Posterior vena cava (tissue), 2 donors: ENCODE results near the gene C11orf86. TPM values are rescaled to one million over a fixed set of nuclear protein-coding genes. Genes with fewer than 3 reads are reported as not detected.

ENCODE experiments used
- DNase-seq: peaks from one replicate; pipeline ENCODE4 v3.0.0-alpha.2; 2020; ENCODE audit warnings: low spot score
- intact Hi-C, 2 donors: fragments of 100-400 bp; cut with DNase I; formaldehyde crosslinking; loops; one replicate each; pipeline versions ENCODE4 v1.14.1 to v1.14.2; 2022 to 2023
- microRNA-seq, 2 donors: library from miRNA; unstranded; fragments of <30 nt; microRNA quantifications; one replicate each; pipeline ENCODE4 v1.2.0, GENCODE V29; 2020 to 2021; ENCODE audit warnings: borderline microRNAs expressed in 2 of 2
- total RNA-seq, 2 donors: library from RNA; stranded (reverse); fragmentation: NEBNext Ultra II Directional; extraction: Animal tissue kit (Norgen Biotek cat#: 25700); gene quantifications; one replicate each; pipeline ENCODE4 v1.2.1, GENCODE V29; 2021
- donor health status: DM: yes; HTN: yes; CAD: no.
- donor health status: DM: yes; HTN: yes; CAD: no.

Gene C11orf86
- total RNA-seq, 2 donors from 2014 or later: not detected

GRCh38 chr11:67020949-67021348 is 45.8 kb downstream of the C11orf86 start:
- DNase-seq: no peak
- intact Hi-C loops: no loop called here

GRCh38 chr11:67022341-67022933 is 47.3 kb downstream of the C11orf86 start:
- DNase-seq: no peak
- intact Hi-C loops: no loop called here

- intact Hi-C loops: no loop called here
- DNase-seq: no peak
Measured at GRCh38 chr11:67022961-67023956, 48.2 kb downstream of the C11orf86 start, which contains the start of gene SYT12. Gene SYT12 (plus strand): TSS chr11:67023134. CDS start chr11:67030145, 7,011 bp downstream.

- intact Hi-C loops: no loop called here
- no peak for DNase-seq
Measured at GRCh38 chr11:67023957-67024353, 48.9 kb downstream of the C11orf86 start.

GRCh38 chr11:67024410-67024809 is 49.3 kb downstream of the C11orf86 start:
- no peak for DNase-seq
- intact Hi-C loops: no loop called here

- DNase-seq: no peak
- intact Hi-C loops: no loop called here
Measured at GRCh38 chr11:67024966-67025365, 49.9 kb downstream of the C11orf86 start.

- intact Hi-C loops: no loop called here
- no peak for DNase-seq
Measured at GRCh38 chr11:67025750-67026149, 50.6 kb downstream of the C11orf86 start.

Small RNAs within 50 kb of the gene (microRNA-seq; reads per million reads assigned to microRNA genes)
- 0 reads per million in 2 donors for gene MIR3163

Other genes with a start within 250 kb of the C11orf86 start
- gene SPTBN2, start 246.1 kb upstream of the C11orf86 start, total RNA-seq: 1 to 10 TPM; 4.2 to 5.9 TPM
- gene RCE1, start 131.9 kb upstream of the C11orf86 start, total RNA-seq: 1 to 10 TPM; 7.9 to 9.1 TPM
- 10 to 100 TPM; 15.0 to 16.9 TPM for gene LRFN4, start 118.2 kb upstream of the C11orf86 start, total RNA-seq
- 10 to 100 TPM in 1 of 2 donors, 1 to 10 TPM in 1; 5.5 to 11.6 TPM for gene PC, start 16.9 kb upstream of the C11orf86 start, total RNA-seq
- gene SYT12, start 47.8 kb downstream of the C11orf86 start, total RNA-seq: under 1 TPM; 0.37 to 0.67 TPM
- gene RHOD, start 81.5 kb downstream of the C11orf86 start, total RNA-seq: 10 to 100 TPM; 12.5 to 18.0 TPM
- 10 to 100 TPM; 55.3 to 58.3 TPM for gene KDM2A, start 144.0 kb downstream of the C11orf86 start, total RNA-seq